A172 (cell line): ENCODE results near the gene SAMM50. TPM values are rescaled to one million over a fixed set of nuclear protein-coding genes. Genes with fewer than 3 reads are reported as not detected.

Experiments used
- DNase-seq: peaks from one replicate; pipeline ENCODE4 v3.0.0-alpha.2; 2015; ENCODE audit warnings: low spot score
- total RNA-seq: library from RNA; depleted of rRNA; stranded (reverse); fragments of >200 nt; shearing (Covaris generic); gene quantifications from 2 replicates; pipeline ENCODE4 v1.2.3, GENCODE V29; 2014

Gene SAMM50
- total RNA-seq, 1 experiment from 2014 or later: 31.4 TPM

GRCh38 chr22:43945632-43946383, 9.4 kb upstream of the SAMM50 start:
- peak; percentile 41 for DNase-seq

GRCh38 chr22:43946384-43946667, 8.9 kb upstream of the SAMM50 start:
- peak; percentile 5 for DNase-seq

GRCh38 chr22:43948836-43949406, 6.3 kb upstream of the SAMM50 start:
- no peak for DNase-seq

GRCh38 chr22:43951391-43951790, 3.9 kb upstream of the SAMM50 start:
- DNase-seq: no peak

GRCh38 chr22:43951966-43952365, 3.3 kb upstream of the SAMM50 start:
- DNase-seq: no peak

- no peak for DNase-seq
Observed at GRCh38 chr22:43953988-43954785, 1.1 kb upstream of the SAMM50 start.

- no peak for DNase-seq
Observed at GRCh38 chr22:43955883-43956782, 891 bp downstream of the SAMM50 start.

GRCh38 chr22:43956805-43957463, 1.7 kb downstream of the SAMM50 start:
- DNase-seq: no peak

GRCh38 chr22:43957871-43958270, 2.6 kb downstream of the SAMM50 start:
- peak; percentile 10 for DNase-seq

GRCh38 chr22:43964314-43964857, 9.1 kb downstream of the SAMM50 start:
- no peak for DNase-seq

GRCh38 chr22:43967069-43967468, 11.8 kb downstream of the SAMM50 start:
- DNase-seq: no peak

GRCh38 chr22:43968614-43969013, 13.4 kb downstream of the SAMM50 start:
- DNase-seq: no peak

GRCh38 chr22:43969021-43969878, 14.0 kb downstream of the SAMM50 start:
- no peak for DNase-seq

GRCh38 chr22:43969989-43970755, 14.9 kb downstream of the SAMM50 start:
- no peak for DNase-seq

GRCh38 chr22:43971112-43971511, 15.9 kb downstream of the SAMM50 start:
- DNase-seq: no peak

- no peak for DNase-seq
Observed at GRCh38 chr22:43972931-43973462, 17.8 kb downstream of the SAMM50 start.

- DNase-seq: no peak
Observed at GRCh38 chr22:43974028-43974545, 18.8 kb downstream of the SAMM50 start.

GRCh38 chr22:43975041-43975440, 19.8 kb downstream of the SAMM50 start:
- no peak for DNase-seq
